AG09319 (cell line): Measurements from ENCODE around the gene CCL21.

Experiments
- DNase-seq: peaks from one replicate; pipeline ENCODE4 v3.0.0-alpha.2; 2010; ENCODE audit warnings: low read depth; ENCODE audit errors: extremely low read depth
- TF ChIP-seq, protein P1 (sequence below): IDR thresholded peaks from 2 replicates; pipeline ENCODE4 v1.5.1; 2011; ENCODE audit warnings: low read depth, mild to moderate bottlenecking, inconsistent platforms, low read length, moderate library complexity

Gene CCL21

GRCh38 chr9:34689512-34689911 lies 20.4 kb downstream of the CCL21 start:
- TF ChIP-seq, protein P1, sequence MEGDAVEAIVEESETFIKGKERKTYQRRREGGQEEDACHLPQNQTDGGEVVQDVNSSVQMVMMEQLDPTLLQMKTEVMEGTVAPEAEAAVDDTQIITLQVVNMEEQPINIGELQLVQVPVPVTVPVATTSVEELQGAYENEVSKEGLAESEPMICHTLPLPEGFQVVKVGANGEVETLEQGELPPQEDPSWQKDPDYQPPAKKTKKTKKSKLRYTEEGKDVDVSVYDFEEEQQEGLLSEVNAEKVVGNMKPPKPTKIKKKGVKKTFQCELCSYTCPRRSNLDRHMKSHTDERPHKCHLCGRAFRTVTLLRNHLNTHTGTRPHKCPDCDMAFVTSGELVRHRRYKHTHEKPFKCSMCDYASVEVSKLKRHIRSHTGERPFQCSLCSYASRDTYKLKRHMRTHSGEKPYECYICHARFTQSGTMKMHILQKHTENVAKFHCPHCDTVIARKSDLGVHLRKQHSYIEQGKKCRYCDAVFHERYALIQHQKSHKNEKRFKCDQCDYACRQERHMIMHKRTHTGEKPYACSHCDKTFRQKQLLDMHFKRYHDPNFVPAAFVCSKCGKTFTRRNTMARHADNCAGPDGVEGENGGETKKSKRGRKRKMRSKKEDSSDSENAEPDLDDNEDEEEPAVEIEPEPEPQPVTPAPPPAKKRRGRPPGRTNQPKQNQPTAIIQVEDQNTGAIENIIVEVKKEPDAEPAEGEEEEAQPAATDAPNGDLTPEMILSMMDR: no peak
- no peak for DNase-seq

- no peak for DNase-seq
- TF ChIP-seq, protein P1: no peak
Measured at GRCh38 chr9:34689116-34689470, 20.8 kb downstream of the CCL21 start.

- TF ChIP-seq, protein P1: no peak
- no peak for DNase-seq
Measured at GRCh38 chr9:34688329-34689115, 21.4 kb downstream of the CCL21 start.

GRCh38 chr9:34687276-34688030 lies 22.5 kb downstream of the CCL21 start:
- DNase-seq: no peak
- TF ChIP-seq, protein P1: no peak

GRCh38 chr9:34686732-34687131 lies 23.2 kb downstream of the CCL21 start:
- TF ChIP-seq, protein P1: no peak
- DNase-seq: no peak

DNA sequence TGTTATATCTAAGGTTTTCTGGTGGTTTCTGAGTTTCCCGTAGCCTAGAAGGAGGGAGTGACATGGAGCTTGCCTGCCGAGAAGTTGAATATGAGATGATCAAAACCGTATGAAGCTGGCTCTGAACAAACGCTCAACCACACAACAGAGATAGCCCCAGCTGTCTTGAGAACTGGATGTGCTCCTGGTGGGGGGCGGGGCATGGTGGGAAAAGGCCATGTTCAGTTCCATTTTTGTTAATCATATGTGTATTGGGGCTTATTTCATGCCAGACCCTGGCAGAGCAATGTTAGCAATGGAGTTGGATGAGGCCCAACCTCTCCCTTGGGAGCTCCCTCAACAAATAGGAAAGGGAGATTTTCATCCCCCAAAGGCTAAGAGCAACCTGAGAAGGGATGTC lies 23.7 kb downstream of the CCL21 start:
- DNase-seq: no peak
- TF ChIP-seq, protein P1: no peak

- DNase-seq: no peak
- TF ChIP-seq, protein P1: no peak
Measured at GRCh38 chr9:34685591-34685990, 24.3 kb downstream of the CCL21 start.
